ENCODE data around the gene FBXO36. TPM values are rescaled to one million over a fixed set of nuclear protein-coding genes. Genes with fewer than 3 reads are reported as not detected.

Gene FBXO36
- total RNA-seq, 1 experiment from 2014 or later: 3.6 TPM

- Histone ChIP-seq H3K9ac (ENCODE audit: low read length) (no peak overlapping the region), H3K79me2 (ENCODE audit: low read length) (peaks cover 87% of the 10 kb centered on the region), H3K36me3 (ENCODE audit: low read depth, low read length) (peaks cover 12% of the 10 kb centered on the region; the same call in 1 of the 2 replicates), H3K9me3 (ENCODE audit: low read length) (no peaks in the 10 kb centered on the region), H3K4me2 (ENCODE audit: low read length) (no peak overlapping the region), H3K4me1 (ENCODE audit: insufficient read depth, low read length) (peaks cover 9% of the 10 kb centered on the region; the same call in 1 of the 2 replicates), H3K27me3 (ENCODE audit: low read length) (no peaks in the 10 kb centered on the region), H4K20me1 (ENCODE audit: low read length) (peaks cover 33% of the 10 kb centered on the region), H3K4me3 (ENCODE audit: low read length) (no peak overlapping the region), H3K27ac (ENCODE audit: low read length) (no peak overlapping the region), H3K9me2 (replicated peaks; ENCODE audit: low read length) (no peaks in the 10 kb centered on the region), H3F3A (ENCODE audit: low read length, unreplicated experiment) (no peaks in the 10 kb centered on the region), H2AFZ (ENCODE audit: low read length) (no peak overlapping the region)
- POLR2A ChIA-PET (ENCODE audit: unreplicated experiment): no interaction called here
- intact Hi-C loops (cut with micrococcal nuclease): loop anchor here (10.0 kb wide), 1 partner anchor 53 kb away; no protein-coding TSS in a partner anchor
- no peak for ATAC-seq
- no TSS peak for BruUV-seq (replicated peaks)
- no peak for TF ChIP-seq CTCF (conservative IDR thresholded peaks at IDR 0.05; ENCODE audit: low read depth, low read length)
- TF ChIP-seq EZH2phosphoT487 (IDR thresholded peaks at IDR 0.05; ENCODE audit: borderline replicate concordance, low read length): no peak
- no peak for TF ChIP-seq EZH2 (IDR thresholded peaks at IDR 0.05; ENCODE audit: low read length, unreplicated experiment)
- DNase-seq: no peak
- CTCF ChIA-PET: no interaction called here
Measured at GRCh38 chr2:229917793-229918192, 4.5 kb upstream of the FBXO36 start.

DNA sequence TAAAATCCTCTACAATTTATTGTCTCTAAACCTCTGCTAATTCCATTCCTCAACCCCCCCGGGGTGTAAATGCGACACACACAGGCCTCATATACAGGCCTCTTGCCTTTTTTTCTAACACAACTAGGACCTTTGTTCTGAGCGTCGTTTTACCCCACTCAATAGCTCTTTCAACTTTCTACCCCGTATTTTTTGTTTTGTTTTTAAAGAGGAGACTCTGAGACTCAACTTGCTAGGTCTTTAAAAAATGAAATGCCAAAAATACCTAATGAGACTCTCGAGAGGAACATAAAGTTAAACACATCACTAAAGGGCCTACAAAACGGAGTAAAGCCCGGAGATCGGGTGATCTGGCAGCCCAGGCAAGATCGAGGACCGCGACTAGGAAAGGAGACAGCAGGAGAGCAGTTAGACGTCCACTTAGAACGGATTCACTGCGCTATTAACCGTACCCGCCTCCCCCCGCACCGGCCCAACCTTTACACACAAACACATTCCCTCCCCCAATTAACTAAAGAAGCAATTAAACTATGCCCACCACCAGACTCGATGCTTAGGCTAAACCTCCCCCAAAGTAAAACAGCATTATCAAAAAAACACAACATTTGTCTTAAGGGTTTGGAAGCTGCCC is 2.2 kb upstream of the FBXO36 start:
- Histone ChIP-seq H2AFZ (ENCODE audit: low read length) (no peak overlapping the region), H3K4me1 (ENCODE audit: insufficient read depth, low read length) (peaks cover 13% of the 10 kb centered on the region; the same call in 1 of the 2 replicates), H3K27me3 (ENCODE audit: low read length) (no peaks in the 10 kb centered on the region), H3F3A (ENCODE audit: low read length, unreplicated experiment) (no peaks in the 10 kb centered on the region), H3K27ac (ENCODE audit: low read length) (no peak overlapping the region), H3K9me2 (replicated peaks; ENCODE audit: low read length) (no peaks in the 10 kb centered on the region), H3K36me3 (ENCODE audit: low read depth, low read length) (peaks cover 12% of the 10 kb centered on the region; the same call in 1 of the 2 replicates), H3K79me2 (ENCODE audit: low read length) (peaks cover 77% of the 10 kb centered on the region), H4K20me1 (ENCODE audit: low read length) (peaks cover 24% of the 10 kb centered on the region), H3K9me3 (ENCODE audit: low read length) (no peaks in the 10 kb centered on the region), H3K4me2 (ENCODE audit: low read length) (peak overlapping the region; percentile 98), H3K4me3 (ENCODE audit: low read length) (peak overlapping the region; percentile 98), H3K9ac (ENCODE audit: low read length) (peak overlapping the region; percentile 90)
- intact Hi-C loops (cut with micrococcal nuclease): loop anchor here (5.0 kb wide), 1 partner anchor 138 kb away; no protein-coding TSS in a partner anchor
- CTCF ChIA-PET: no interaction called here
- no peak for TF ChIP-seq EZH2 (IDR thresholded peaks at IDR 0.05; ENCODE audit: low read length, unreplicated experiment)
- ATAC-seq (no peak), DNase-seq (no peak)
- POLR2A ChIA-PET (ENCODE audit: unreplicated experiment): interaction anchor here (0.6 kb wide), 1 partner anchor 1853 kb away, joined by 9 read pairs; no protein-coding TSS in a partner anchor
- TSS peak; percentile 27 for BruUV-seq (replicated peaks)

GRCh38 chr2:229921101-229921891 is 1.0 kb upstream of the FBXO36 start:
- Histone ChIP-seq H3K27me3 (ENCODE audit: low read length) (no peaks in the 10 kb centered on the region), H3K4me2 (ENCODE audit: low read length) (peak overlapping the region; percentile 98), H3K4me1 (ENCODE audit: insufficient read depth, low read length) (peaks cover 13% of the 10 kb centered on the region; the same call in 1 of the 2 replicates), H3K79me2 (ENCODE audit: low read length) (peaks cover 67% of the 10 kb centered on the region), H3F3A (ENCODE audit: low read length, unreplicated experiment) (no peaks in the 10 kb centered on the region), H3K4me3 (ENCODE audit: low read length) (peak overlapping the region; percentile 98), H2AFZ (ENCODE audit: low read length) (peak overlapping the region; percentile 91), H4K20me1 (ENCODE audit: low read length) (peaks cover 22% of the 10 kb centered on the region), H3K9me2 (replicated peaks; ENCODE audit: low read length) (no peaks in the 10 kb centered on the region), H3K9ac (ENCODE audit: low read length) (peak overlapping the region; percentile 90), H3K9me3 (ENCODE audit: low read length) (no peaks in the 10 kb centered on the region), H3K36me3 (ENCODE audit: low read depth, low read length) (peaks cover 12% of the 10 kb centered on the region; the same call in 1 of the 2 replicates), H3K27ac (ENCODE audit: low read length) (peak overlapping the region; percentile 77)
- intact Hi-C loops (cut with micrococcal nuclease): loop anchor here (5.0 kb wide), 1 partner anchor 139 kb away; no protein-coding TSS in a partner anchor
- DNase-seq (peak; percentile 52), ATAC-seq (peak; percentile 40)
- ChIA-PET POLR2A (ENCODE audit: unreplicated experiment) (interaction anchor here (0.5 to 0.6 kb wide), 3 partner anchors 17 to 1854 kb away, joined by 3 to 9 read pairs (median 4); no protein-coding TSS in a partner anchor), CTCF (no interaction called here)
- no TSS peak for BruUV-seq (replicated peaks)
- TF ChIP-seq CTCF (conservative IDR thresholded peaks at IDR 0.05; ENCODE audit: low read depth, low read length): no peak
- no peak for TF ChIP-seq EZH2phosphoT487 (IDR thresholded peaks at IDR 0.05; ENCODE audit: borderline replicate concordance, low read length)
- TF ChIP-seq EZH2 (IDR thresholded peaks at IDR 0.05; ENCODE audit: low read length, unreplicated experiment): no peak

Data from PC-3 (cell line).